HepG2 (cell line): ENCODE results near the gene GRAMD4.

Source experiments
- POLR2A ChIP-seq, 2 experiments: IDR thresholded peaks; 2 replicates each; pipeline ENCODE4 v1.6.1; 2011; ENCODE audit warnings: low read depth in 2 of 2, low read length in 2 of 2, mild to moderate bottlenecking in 1 of 2, moderate library complexity in 1 of 2; ENCODE audit not compliant: insufficient read depth in 1 of 2
- ZNF350 ChIP-seq: sonication (generic); formaldehyde crosslinking; IDR thresholded peaks from 2 replicates; pipeline ENCODE4 v1.4.0; 2020; ENCODE audit warnings: mild to moderate bottlenecking, low read depth, missing genetic modification reagents, borderline replicate concordance
- ZNF660 ChIP-seq: sonication (generic); formaldehyde crosslinking; IDR thresholded peaks from 2 replicates; pipeline ENCODE4 v1.5.1; 2020; ENCODE audit warnings: mild to moderate bottlenecking, low read depth, missing genetic modification reagents, borderline replicate concordance
- TF ChIP-seq, protein P1 (sequence below), 2 experiments: IDR thresholded peaks; 2 replicates each; pipeline ENCODE4 v1.6.1; 2011 to 2012; ENCODE audit warnings: low read length in 2 of 2, borderline replicate concordance in 1 of 2, low read depth in 1 of 2, mild to moderate bottlenecking in 1 of 2, moderate library complexity in 1 of 2

GRCh38 chr22:46613606-46614021 is 6.6 kb upstream of the GRAMD4 start:
- TF ChIP-seq POLR2A (IDR thresholded peaks at IDR 0.05; ENCODE audit: insufficient read depth in 1 of 2, low read depth in 2 of 2, low read length in 2 of 2) (no peak), ZNF350 (CRISPR knock-in tag) (no peak), ZNF660 (CRISPR knock-in tag) (no peak)
- TF ChIP-seq, protein P1, sequence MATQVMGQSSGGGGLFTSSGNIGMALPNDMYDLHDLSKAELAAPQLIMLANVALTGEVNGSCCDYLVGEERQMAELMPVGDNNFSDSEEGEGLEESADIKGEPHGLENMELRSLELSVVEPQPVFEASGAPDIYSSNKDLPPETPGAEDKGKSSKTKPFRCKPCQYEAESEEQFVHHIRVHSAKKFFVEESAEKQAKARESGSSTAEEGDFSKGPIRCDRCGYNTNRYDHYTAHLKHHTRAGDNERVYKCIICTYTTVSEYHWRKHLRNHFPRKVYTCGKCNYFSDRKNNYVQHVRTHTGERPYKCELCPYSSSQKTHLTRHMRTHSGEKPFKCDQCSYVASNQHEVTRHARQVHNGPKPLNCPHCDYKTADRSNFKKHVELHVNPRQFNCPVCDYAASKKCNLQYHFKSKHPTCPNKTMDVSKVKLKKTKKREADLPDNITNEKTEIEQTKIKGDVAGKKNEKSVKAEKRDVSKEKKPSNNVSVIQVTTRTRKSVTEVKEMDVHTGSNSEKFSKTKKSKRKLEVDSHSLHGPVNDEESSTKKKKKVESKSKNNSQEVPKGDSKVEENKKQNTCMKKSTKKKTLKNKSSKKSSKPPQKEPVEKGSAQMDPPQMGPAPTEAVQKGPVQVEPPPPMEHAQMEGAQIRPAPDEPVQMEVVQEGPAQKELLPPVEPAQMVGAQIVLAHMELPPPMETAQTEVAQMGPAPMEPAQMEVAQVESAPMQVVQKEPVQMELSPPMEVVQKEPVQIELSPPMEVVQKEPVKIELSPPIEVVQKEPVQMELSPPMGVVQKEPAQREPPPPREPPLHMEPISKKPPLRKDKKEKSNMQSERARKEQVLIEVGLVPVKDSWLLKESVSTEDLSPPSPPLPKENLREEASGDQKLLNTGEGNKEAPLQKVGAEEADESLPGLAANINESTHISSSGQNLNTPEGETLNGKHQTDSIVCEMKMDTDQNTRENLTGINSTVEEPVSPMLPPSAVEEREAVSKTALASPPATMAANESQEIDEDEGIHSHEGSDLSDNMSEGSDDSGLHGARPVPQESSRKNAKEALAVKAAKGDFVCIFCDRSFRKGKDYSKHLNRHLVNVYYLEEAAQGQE (IDR thresholded peaks at IDR 0.05; ENCODE audit: borderline replicate concordance in 1 of 2, low read depth in 1 of 2, low read length in 2 of 2): no peak
